GM12878 (cell line): ENCODE measurements around the gene SNHG17.

Experiments used
- EED ChIP-seq: sonication (generic); IDR thresholded peaks from 2 replicates; pipeline ENCODE4 v1.6.1; 2016; ENCODE audit warnings: antibody characterized with exemption, low read depth
- GATAD2B ChIP-seq: fragments of 450-650 bp; conservative IDR thresholded peaks from 2 replicates; pipeline ENCODE4 v1.6.1; 2017; ENCODE audit warnings: low read depth, mild to moderate bottlenecking, moderate library complexity
- RFX5 ChIP-seq: IDR thresholded peaks from 2 replicates; pipeline ENCODE4 v1.6.1; 2011; ENCODE audit warnings: low read depth, low read length, improper control_type of control experiment
- SUZ12 ChIP-seq: fragments of 200-600 bp; sonication (generic); IDR thresholded peaks from one replicate; pipeline ENCODE4 v1.6.1; 2018; ENCODE audit warnings: antibody characterized with exemption, mild to moderate bottlenecking; ENCODE audit not compliant: unreplicated experiment
- TARDBP ChIP-seq: IDR thresholded peaks from 2 replicates; pipeline ENCODE4 v1.6.1; 2016; ENCODE audit warnings: borderline replicate concordance
- ZBED1 ChIP-seq: IDR thresholded peaks from 2 replicates; pipeline ENCODE4 v1.6.1; 2016; ENCODE audit warnings: borderline replicate concordance
- TF ChIP-seq, protein P1 (sequence below), 3 experiments: IDR thresholded peaks in 2 of 3; conservative IDR thresholded peaks in 1 of 3; 2 replicates each; pipeline ENCODE4 v1.5.1; 2011; ENCODE audit warnings: low read depth in 3 of 3, low read length in 3 of 3, mild to moderate bottlenecking in 3 of 3, control low read depth in 2 of 3, moderate library complexity in 2 of 3, inconsistent platforms in 1 of 3, mixed read lengths in 1 of 3; ENCODE audit not compliant: control insufficient read depth in 2 of 3, insufficient read depth in 1 of 3; ENCODE audit errors: extremely low read depth in 1 of 3

DNA sequence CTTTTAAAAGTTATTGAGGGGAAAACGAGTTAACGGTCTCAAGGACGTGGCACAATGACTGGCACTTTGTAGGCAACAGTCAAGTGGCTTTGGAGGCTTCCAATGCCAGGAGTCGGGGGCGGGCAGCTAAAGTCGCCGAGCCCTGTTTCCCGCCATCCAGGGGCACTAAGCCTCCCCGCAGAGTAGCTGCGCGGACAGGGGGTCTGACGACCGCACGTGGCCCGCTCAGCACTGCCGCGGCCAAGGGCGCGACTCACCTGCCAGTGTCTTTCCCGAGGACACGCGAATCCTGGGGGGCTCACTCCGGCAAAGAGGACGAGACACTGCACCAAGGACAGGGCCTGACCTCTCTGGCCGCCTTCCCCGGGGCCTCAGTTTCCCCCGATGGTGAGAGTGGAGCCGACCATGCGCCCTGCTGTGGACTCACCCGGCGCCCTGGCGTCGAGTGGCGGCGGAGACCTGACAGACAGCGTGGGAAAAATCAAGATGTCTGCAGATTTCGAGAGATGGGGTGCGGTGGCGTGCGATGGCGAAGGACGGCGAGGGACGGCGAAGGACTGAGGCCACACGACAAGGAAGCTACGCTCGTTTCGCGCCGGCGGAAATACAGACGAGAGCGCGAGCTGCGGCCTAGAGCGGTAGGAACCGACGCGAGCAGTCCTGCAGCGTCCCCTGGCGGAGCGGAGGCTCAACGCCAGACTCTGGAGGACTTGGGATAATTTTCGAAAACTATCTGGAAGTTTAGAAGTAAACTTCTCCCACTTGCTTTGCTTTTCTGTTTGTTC is at the start of gene SNHG17:
- TF ChIP-seq, protein P1, sequence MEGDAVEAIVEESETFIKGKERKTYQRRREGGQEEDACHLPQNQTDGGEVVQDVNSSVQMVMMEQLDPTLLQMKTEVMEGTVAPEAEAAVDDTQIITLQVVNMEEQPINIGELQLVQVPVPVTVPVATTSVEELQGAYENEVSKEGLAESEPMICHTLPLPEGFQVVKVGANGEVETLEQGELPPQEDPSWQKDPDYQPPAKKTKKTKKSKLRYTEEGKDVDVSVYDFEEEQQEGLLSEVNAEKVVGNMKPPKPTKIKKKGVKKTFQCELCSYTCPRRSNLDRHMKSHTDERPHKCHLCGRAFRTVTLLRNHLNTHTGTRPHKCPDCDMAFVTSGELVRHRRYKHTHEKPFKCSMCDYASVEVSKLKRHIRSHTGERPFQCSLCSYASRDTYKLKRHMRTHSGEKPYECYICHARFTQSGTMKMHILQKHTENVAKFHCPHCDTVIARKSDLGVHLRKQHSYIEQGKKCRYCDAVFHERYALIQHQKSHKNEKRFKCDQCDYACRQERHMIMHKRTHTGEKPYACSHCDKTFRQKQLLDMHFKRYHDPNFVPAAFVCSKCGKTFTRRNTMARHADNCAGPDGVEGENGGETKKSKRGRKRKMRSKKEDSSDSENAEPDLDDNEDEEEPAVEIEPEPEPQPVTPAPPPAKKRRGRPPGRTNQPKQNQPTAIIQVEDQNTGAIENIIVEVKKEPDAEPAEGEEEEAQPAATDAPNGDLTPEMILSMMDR (IDR thresholded peaks at IDR 0.05 in 2 of 3, conservative IDR thresholded peaks at IDR 0.05 in 1 of 3; ENCODE audit: control insufficient read depth in 2 of 3, extremely low read depth in 1 of 3, insufficient read depth in 1 of 3, low read depth in 3 of 3, low read length in 3 of 3), result peak; percentile 100; a peak in 5 of 6 replicates
- no peak for TF ChIP-seq SUZ12
- TF ChIP-seq GATAD2B, result peak; percentile 86; the same call in 1 of the 2 replicates
- peak; percentile 87; the same call in 1 of the 2 replicates for TF ChIP-seq TARDBP
- TF ChIP-seq EED, result no peak
- no peak; the same call in 1 of the 2 replicates for TF ChIP-seq ZBED1
- TF ChIP-seq RFX5, result peak; percentile 37; the same call in 1 of the 2 replicates
